ENCODE data around the gene STK25.

The STK25 gene

GRCh38 chr2:241500016-241500415 is 8.4 kb downstream of the STK25 start:
- TF ChIP-seq TOX (CRISPR knock-in tag; IDR thresholded peaks at IDR 0.05; ENCODE audit: borderline replicate concordance) (no peak), ZNF70 (CRISPR knock-in tag; IDR thresholded peaks at IDR 0.05) (no peak)
- no peak for ATAC-seq

GRCh38 chr2:241499146-241499965 is 9.0 kb downstream of the STK25 start:
- ATAC-seq, result no peak
- TF ChIP-seq ESRRG (CRISPR knock-in tag; IDR thresholded peaks at IDR 0.05), result no peak

- ATAC-seq, result no peak
- TF ChIP-seq TCF4 (CRISPR knock-in tag; IDR thresholded peaks at IDR 0.05; ENCODE audit: borderline replicate concordance) (no peak), PPARA (CRISPR knock-in tag; IDR thresholded peaks at IDR 0.05; ENCODE audit: borderline replicate concordance) (no peak), PATZ1 (CRISPR knock-in tag; IDR thresholded peaks at IDR 0.05; ENCODE audit: borderline replicate concordance) (no peak), GLIS3 (CRISPR knock-in tag; IDR thresholded peaks at IDR 0.05) (no peak), ZNF8 (CRISPR knock-in tag; IDR thresholded peaks at IDR 0.05) (no peak), ESRRG (CRISPR knock-in tag; IDR thresholded peaks at IDR 0.05) (no peak)
Observed at GRCh38 chr2:241498115-241499070, 10.0 kb downstream of the STK25 start.

GRCh38 chr2:241496904-241497877 is 11.2 kb downstream of the STK25 start:
- ATAC-seq, result no peak
- TF ChIP-seq CSDC2 (CRISPR knock-in tag; IDR thresholded peaks at IDR 0.05), result no peak

- TF ChIP-seq CREB5 (CRISPR knock-in tag; IDR thresholded peaks at IDR 0.05; ENCODE audit: low read depth), result no peak
- TF ChIP-seq TSHZ2 (CRISPR knock-in tag; IDR thresholded peaks at IDR 0.05), result no peak
- TF ChIP-seq ARNTL (CRISPR knock-in tag; IDR thresholded peaks at IDR 0.05; ENCODE audit: borderline replicate concordance, low read depth), result no peak
- TF ChIP-seq TOX (CRISPR knock-in tag; IDR thresholded peaks at IDR 0.05; ENCODE audit: borderline replicate concordance), result no peak
- no peak for TF ChIP-seq ZNF565 (CRISPR knock-in tag; conservative IDR thresholded peaks at IDR 0.05; ENCODE audit: low read depth)
- no peak for TF ChIP-seq ESRRG (CRISPR knock-in tag; IDR thresholded peaks at IDR 0.05)
- TF ChIP-seq CSDC2 (CRISPR knock-in tag; IDR thresholded peaks at IDR 0.05), result no peak
- TF ChIP-seq POU6F1 (CRISPR knock-in tag; IDR thresholded peaks at IDR 0.05; ENCODE audit: borderline replicate concordance, low read depth), result no peak
- TF ChIP-seq ZNF70 (CRISPR knock-in tag; IDR thresholded peaks at IDR 0.05), result no peak
- no peak for TF ChIP-seq RARB (CRISPR knock-in tag; IDR thresholded peaks at IDR 0.05)
- TF ChIP-seq SNAI2 (CRISPR knock-in tag; IDR thresholded peaks at IDR 0.05), result no peak
- no peak for TF ChIP-seq GLIS3 (CRISPR knock-in tag; IDR thresholded peaks at IDR 0.05)
- no peak for TF ChIP-seq ZFP3 (CRISPR knock-in tag; IDR thresholded peaks at IDR 0.05)
- no peak for TF ChIP-seq ZC3H10 (CRISPR knock-in tag; IDR thresholded peaks at IDR 0.05)
- no peak for TF ChIP-seq CSRNP3 (CRISPR knock-in tag; IDR thresholded peaks at IDR 0.05)
- no peak for TF ChIP-seq BACH2 (CRISPR knock-in tag; IDR thresholded peaks at IDR 0.05; ENCODE audit: borderline replicate concordance)
- no peak for ATAC-seq
Observed at GRCh38 chr2:241496003-241496707, 12.2 kb downstream of the STK25 start.
